ENCODE results near the gene LDLRAD1.

The LDLRAD1 gene

DNA sequence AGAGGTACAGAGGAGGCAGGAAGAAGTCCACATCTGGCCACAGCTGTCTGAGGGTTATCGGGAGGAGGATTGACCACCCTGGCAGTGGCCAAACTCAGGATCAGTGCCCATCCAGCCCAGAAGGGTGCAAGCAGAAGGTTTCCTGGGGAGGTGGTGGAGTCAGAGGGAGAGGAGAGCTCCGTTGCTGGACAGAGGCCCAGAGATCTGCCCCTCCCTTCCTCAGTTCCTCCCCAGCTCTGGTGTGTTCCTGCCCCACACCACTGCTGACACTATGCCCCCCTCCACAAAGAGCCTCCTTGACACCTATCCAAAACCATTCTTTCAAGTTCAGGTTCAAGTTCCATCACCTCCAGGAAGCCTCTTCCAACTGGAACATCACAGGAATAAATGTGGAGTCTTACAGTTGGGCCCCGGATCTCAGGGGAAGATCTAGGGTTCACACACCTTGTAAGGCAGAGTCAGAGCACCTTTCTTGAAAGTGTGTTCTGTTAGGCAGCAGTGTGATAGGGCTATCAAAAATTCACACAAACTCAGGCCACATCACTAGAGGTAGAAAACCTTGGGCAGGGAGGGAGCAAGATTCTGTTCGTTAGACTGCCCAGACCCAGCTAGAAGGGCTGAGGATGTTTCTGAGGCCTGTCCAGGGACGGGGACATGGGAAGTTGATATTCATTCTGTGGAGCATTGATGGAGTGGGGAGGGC, 7.4 kb downstream of the LDLRAD1 start:
- Histone ChIP-seq H3K4me3 (ENCODE audit: low read depth in 1 of 2, low read length in 2 of 2) (no peak overlapping the region), H3K4me1 (ENCODE audit: insufficient read depth, low read length) (no peaks in the 10 kb centered on the region), H3K79me2 (ENCODE audit: insufficient read depth, low read length) (no peaks in the 10 kb centered on the region), H3K27me3 (ENCODE audit: insufficient read depth, low read length, poor library complexity) (peaks cover 2% of the 10 kb centered on the region), H2AFZ (ENCODE audit: low read depth, low read length) (no peak overlapping the region), H3K27ac (ENCODE audit: low read length) (no peak overlapping the region), H3K9ac (ENCODE audit: low read depth, low read length) (no peak overlapping the region), H4K20me1 (ENCODE audit: insufficient read depth, low read length) (no peaks in the 10 kb centered on the region), H3K4me2 (ENCODE audit: insufficient read depth, low read length) (no peak overlapping the region), H3K36me3 (ENCODE audit: insufficient read depth, low read length) (no peaks in the 10 kb centered on the region), H3K9me3 (ENCODE audit: insufficient read depth, low read length, severe bottlenecking) (no peaks in the 10 kb centered on the region)
- no peak for DNase-seq
- TF ChIP-seq EZH2 (IDR thresholded peaks at IDR 0.05; ENCODE audit: borderline replicate concordance, low read depth, low read length, severe bottlenecking), result no peak
- TF ChIP-seq, protein P1, sequence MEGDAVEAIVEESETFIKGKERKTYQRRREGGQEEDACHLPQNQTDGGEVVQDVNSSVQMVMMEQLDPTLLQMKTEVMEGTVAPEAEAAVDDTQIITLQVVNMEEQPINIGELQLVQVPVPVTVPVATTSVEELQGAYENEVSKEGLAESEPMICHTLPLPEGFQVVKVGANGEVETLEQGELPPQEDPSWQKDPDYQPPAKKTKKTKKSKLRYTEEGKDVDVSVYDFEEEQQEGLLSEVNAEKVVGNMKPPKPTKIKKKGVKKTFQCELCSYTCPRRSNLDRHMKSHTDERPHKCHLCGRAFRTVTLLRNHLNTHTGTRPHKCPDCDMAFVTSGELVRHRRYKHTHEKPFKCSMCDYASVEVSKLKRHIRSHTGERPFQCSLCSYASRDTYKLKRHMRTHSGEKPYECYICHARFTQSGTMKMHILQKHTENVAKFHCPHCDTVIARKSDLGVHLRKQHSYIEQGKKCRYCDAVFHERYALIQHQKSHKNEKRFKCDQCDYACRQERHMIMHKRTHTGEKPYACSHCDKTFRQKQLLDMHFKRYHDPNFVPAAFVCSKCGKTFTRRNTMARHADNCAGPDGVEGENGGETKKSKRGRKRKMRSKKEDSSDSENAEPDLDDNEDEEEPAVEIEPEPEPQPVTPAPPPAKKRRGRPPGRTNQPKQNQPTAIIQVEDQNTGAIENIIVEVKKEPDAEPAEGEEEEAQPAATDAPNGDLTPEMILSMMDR (IDR thresholded peaks at IDR 0.05; ENCODE audit: borderline replicate concordance, extremely low read depth, low read length, poor library complexity, severe bottlenecking), result no peak
- no peak for ATAC-seq (ENCODE audit: insufficient read depth, low read depth)

DNA sequence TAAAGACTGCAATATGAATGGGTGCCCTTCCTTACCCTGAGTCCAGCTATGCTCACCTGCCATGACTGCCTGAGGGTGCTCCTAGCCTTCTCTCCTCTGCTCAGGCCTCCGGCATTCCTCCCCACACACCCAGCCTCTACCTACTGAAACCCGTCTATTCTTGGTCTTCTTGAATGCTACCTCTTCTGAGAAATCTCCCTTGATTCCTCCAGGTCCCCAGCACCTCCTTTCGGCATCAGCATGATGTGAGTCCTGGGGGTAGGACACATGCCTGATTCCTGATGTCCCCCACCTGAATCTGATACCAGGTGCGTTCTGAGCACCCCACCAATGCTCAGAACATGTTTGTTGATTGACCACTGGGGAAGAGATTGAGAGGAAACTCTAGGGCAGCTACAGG, 8.6 kb downstream of the LDLRAD1 start:
- no peaks in the 10 kb centered on the region for H4K20me1 ChIP-seq (ENCODE audit: insufficient read depth, low read length)
- H3K27ac ChIP-seq (ENCODE audit: low read length), result no peak overlapping the region
- DNase-seq (no peak), ATAC-seq (ENCODE audit: insufficient read depth, low read depth) (no peak)
- no peak overlapping the region for H3K4me2 ChIP-seq (ENCODE audit: insufficient read depth, low read length)
- no peaks in the 10 kb centered on the region for H3K36me3 ChIP-seq (ENCODE audit: insufficient read depth, low read length)
- H3K27me3 ChIP-seq (ENCODE audit: insufficient read depth, low read length, poor library complexity), result peaks cover 2% of the 10 kb centered on the region
- H2AFZ ChIP-seq (ENCODE audit: low read depth, low read length), result no peak overlapping the region
- H3K4me1 ChIP-seq (ENCODE audit: insufficient read depth, low read length), result no peaks in the 10 kb centered on the region
- no peaks in the 10 kb centered on the region for H3K79me2 ChIP-seq (ENCODE audit: insufficient read depth, low read length)
- TF ChIP-seq EZH2 (IDR thresholded peaks at IDR 0.05; ENCODE audit: borderline replicate concordance, low read depth, low read length, severe bottlenecking), result no peak
- TF ChIP-seq, protein P1 (IDR thresholded peaks at IDR 0.05; ENCODE audit: borderline replicate concordance, extremely low read depth, low read length, poor library complexity, severe bottlenecking), result no peak
- no peak overlapping the region for H3K4me3 ChIP-seq (ENCODE audit: low read depth in 1 of 2, low read length in 2 of 2)
- no peaks in the 10 kb centered on the region for H3K9me3 ChIP-seq (ENCODE audit: insufficient read depth, low read length, severe bottlenecking)
- H3K9ac ChIP-seq (ENCODE audit: low read depth, low read length), result no peak overlapping the region

DNA sequence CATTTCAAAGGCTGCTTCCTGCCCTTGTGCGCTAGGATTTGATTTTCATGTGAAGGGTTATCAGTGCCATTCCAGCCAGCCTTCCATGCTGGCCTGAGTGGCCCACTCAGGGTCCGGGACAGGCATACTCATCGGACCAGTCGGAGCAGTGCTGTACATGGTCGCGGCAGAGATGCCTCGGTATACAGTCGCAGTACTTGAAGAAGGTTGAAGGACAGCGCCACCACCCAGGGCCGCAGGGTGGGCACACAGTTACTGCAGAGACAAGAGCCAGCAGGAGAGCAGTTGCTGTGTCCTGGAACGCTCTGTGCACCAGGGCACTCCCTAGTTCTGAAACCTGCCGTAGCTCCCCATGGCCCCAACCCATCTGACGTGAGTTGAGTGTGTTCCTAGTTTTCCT, 9.1 kb downstream of the LDLRAD1 start:
- Histone ChIP-seq H2AFZ (ENCODE audit: low read depth, low read length) (no peak overlapping the region), H3K4me2 (ENCODE audit: insufficient read depth, low read length) (no peak overlapping the region), H4K20me1 (ENCODE audit: insufficient read depth, low read length) (no peaks in the 10 kb centered on the region), H3K36me3 (ENCODE audit: insufficient read depth, low read length) (no peaks in the 10 kb centered on the region), H3K4me3 (ENCODE audit: low read depth in 1 of 2, low read length in 2 of 2) (no peak overlapping the region), H3K9me3 (ENCODE audit: insufficient read depth, low read length, severe bottlenecking) (no peaks in the 10 kb centered on the region), H3K79me2 (ENCODE audit: insufficient read depth, low read length) (no peaks in the 10 kb centered on the region), H3K27me3 (ENCODE audit: insufficient read depth, low read length, poor library complexity) (peaks cover 2% of the 10 kb centered on the region), H3K27ac (ENCODE audit: low read length) (no peak overlapping the region), H3K4me1 (ENCODE audit: insufficient read depth, low read length) (no peaks in the 10 kb centered on the region), H3K9ac (ENCODE audit: low read depth, low read length) (no peak overlapping the region)
- ATAC-seq (ENCODE audit: insufficient read depth, low read depth) (no peak), DNase-seq (no peak)
- TF ChIP-seq EZH2 (IDR thresholded peaks at IDR 0.05; ENCODE audit: borderline replicate concordance, low read depth, low read length, severe bottlenecking), result no peak
- TF ChIP-seq, protein P1 (IDR thresholded peaks at IDR 0.05; ENCODE audit: borderline replicate concordance, extremely low read depth, low read length, poor library complexity, severe bottlenecking), result no peak

Data from DND-41 (cell line).